HepG2 (cell line): ENCODE results near the gene PSMD9. TPM values are rescaled to one million over a fixed set of nuclear protein-coding genes. Genes with fewer than 3 reads are reported as not detected.

ENCODE experiments used
- DMAP1 ChIP-seq: IDR thresholded peaks from 2 replicates; pipeline ENCODE4 v1.6.1; 2016
- FOSL1 ChIP-seq: sonication (generic); formaldehyde crosslinking; IDR thresholded peaks from 2 replicates; pipeline ENCODE4 v1.9.0; 2021; ENCODE audit warnings: missing genetic modification reagents, borderline replicate concordance
- FOXJ3 ChIP-seq: sonication (generic); formaldehyde crosslinking; IDR thresholded peaks from 2 replicates; pipeline ENCODE4 v1.4.0; 2020; ENCODE audit warnings: missing genetic modification reagents, mild to moderate bottlenecking, borderline replicate concordance
- FOXO4 ChIP-seq: sonication (generic); formaldehyde crosslinking; conservative IDR thresholded peaks from 2 replicates; pipeline ENCODE4 v1.8.1; 2023; ENCODE audit warnings: missing genetic modification reagents
- HIC2 ChIP-seq: sonication (generic); formaldehyde crosslinking; IDR thresholded peaks from 2 replicates; pipeline ENCODE4 v1.9.0; 2022; ENCODE audit warnings: low read depth, missing genetic modification reagents
- NCOA2 ChIP-seq: sonication (generic); formaldehyde crosslinking; IDR thresholded peaks from 2 replicates; pipeline ENCODE4 v1.8.0; 2022; ENCODE audit warnings: inconsistent platforms
- PREB ChIP-seq: sonication (generic); formaldehyde crosslinking; IDR thresholded peaks from 2 replicates; pipeline ENCODE4 v1.4.0; 2020; ENCODE audit warnings: missing genetic modification reagents
- RBAK ChIP-seq: sonication (generic); formaldehyde crosslinking; IDR thresholded peaks from 2 replicates; pipeline ENCODE4 v1.5.1; 2020; ENCODE audit warnings: mild to moderate bottlenecking, missing genetic modification reagents
- SIN3B ChIP-seq: fragments of 150-350 bp; IDR thresholded peaks from 2 replicates; pipeline ENCODE4 v1.6.1; 2014; ENCODE audit warnings: low read length
- SRSF1 ChIP-seq: fragments of 200-400 bp; formaldehyde crosslinking; optimal IDR thresholded peaks from 2 replicates; pipeline ENCODE3; 2017; ENCODE audit warnings: mild to moderate bottlenecking, low read depth, low read length, moderate library complexity
- SSRP1 ChIP-seq: IDR thresholded peaks from 2 replicates; pipeline ENCODE4 v1.6.1; 2016; ENCODE audit warnings: control low read depth
- SUZ12 ChIP-seq: fragments of 150-350 bp; IDR thresholded peaks from 2 replicates; pipeline ENCODE4 v1.6.1; 2014; ENCODE audit warnings: low read depth, low read length
- YEATS2 ChIP-seq: sonication (generic); formaldehyde crosslinking; IDR thresholded peaks from 2 replicates; pipeline ENCODE4 v1.4.0; 2020; ENCODE audit warnings: missing genetic modification reagents, borderline replicate concordance
- ZEB1 ChIP-seq: IDR thresholded peaks from 2 replicates; pipeline ENCODE4 v1.6.1; 2012; ENCODE audit warnings: mild to moderate bottlenecking, low read depth, inconsistent platforms; ENCODE audit not compliant: insufficient replicate concordance
- ZNF18 ChIP-seq: sonication (generic); formaldehyde crosslinking; IDR thresholded peaks from 2 replicates; pipeline ENCODE4 v1.8.0; 2022; ENCODE audit warnings: mild to moderate bottlenecking, missing genetic modification reagents; ENCODE audit not compliant: insufficient replicate concordance
- ZNF234 ChIP-seq: sonication (generic); formaldehyde crosslinking; conservative IDR thresholded peaks from 2 replicates; pipeline ENCODE4 v1.5.1; 2020; ENCODE audit warnings: mild to moderate bottlenecking, missing genetic modification reagents
- ZNF512 ChIP-seq: sonication (generic); formaldehyde crosslinking; IDR thresholded peaks from 2 replicates; pipeline ENCODE4 v1.4.0; 2020; ENCODE audit warnings: mild to moderate bottlenecking, missing genetic modification reagents
- ZNF530 ChIP-seq: sonication (generic); formaldehyde crosslinking; IDR thresholded peaks from 2 replicates; pipeline ENCODE4 v1.5.0; 2020; ENCODE audit warnings: low read depth, mild to moderate bottlenecking, missing genetic modification reagents
- ZNF740 ChIP-seq: sonication (generic); formaldehyde crosslinking; IDR thresholded peaks from 2 replicates; pipeline ENCODE4 v1.4.0; 2020; ENCODE audit warnings: missing genetic modification reagents
- polyA plus RNA-seq, 8 experiments: library from polyadenylated mRNA; depleted of rRNA in 3 of 8; stranded (reverse) in 7 of 8; unstranded in 1 of 8; fragments of >200 nt; fragmentation: Illumina TruSeq in 4 of 8; extraction: Trizol in 4 of 8; gene quantifications; 2 replicates each; pipeline versions ENCODE4 v1.2.1 to v1.2.3, GENCODE V29; 2011 to 2016; ENCODE audit warnings: low read depth in 4 of 8, missing spikeins in 1 of 8, mixed read lengths in 1 of 8; ENCODE audit not compliant: insufficient read depth in 1 of 8
- total RNA-seq, 5 experiments: library from RNA; depleted of rRNA; stranded (reverse); fragments of >200 nt; fragmentation: Illumina TruSeq; extraction: Trizol; gene quantifications; 2 replicates each; pipeline ENCODE4 v1.2.3, GENCODE V29; 2016; ENCODE audit warnings: low read depth in 1 of 5

The PSMD9 gene
- total and polyA plus RNA-seq, 2 of the 13 experiments (the other 11 are each of a cell fraction or from before 2014, with no cell fraction given), result 41.4 to 61.1 TPM

GRCh38 chr12:121857322-121858246 lies 31.0 kb upstream of the PSMD9 start (continued):
- TF ChIP-seq ZNF530, result no peak
- TF ChIP-seq SIN3B, result no peak
- no peak for TF ChIP-seq FOXO4 (CRISPR knock-in tag)
- TF ChIP-seq FOXJ3 (CRISPR knock-in tag), result peak; percentile 40; the same call in 1 of the 2 replicates
- no peak for TF ChIP-seq SRSF1
- no peak for TF ChIP-seq ZNF512 (CRISPR knock-in tag)
- TF ChIP-seq RBAK, result no peak
- TF ChIP-seq SSRP1, result no peak
- TF ChIP-seq DMAP1 (CRISPR knock-in tag), result 0 out of 2 replicates have a peak, but pooled peaks have one; percentile 57
- TF ChIP-seq PREB (CRISPR knock-in tag), result no peak
- no peak for TF ChIP-seq ZEB1
- peak; percentile 71 for TF ChIP-seq NCOA2 (CRISPR knock-in tag)
- TF ChIP-seq HIC2 (CRISPR knock-in tag), result peak; percentile 47; the same call in 1 of the 2 replicates
- TF ChIP-seq ZNF740 (CRISPR knock-in tag), result no peak
- TF ChIP-seq YEATS2, result 0 out of 2 replicates have a peak, but pooled peaks have one; percentile 18
- TF ChIP-seq ZNF234 (CRISPR knock-in tag), result no peak
- peak; percentile 70; the same call in 1 of the 2 replicates for TF ChIP-seq FOSL1 (CRISPR knock-in tag)
- TF ChIP-seq SUZ12, result no peak
- no peak for TF ChIP-seq ZNF18 (CRISPR knock-in tag)
